ENCODE data around the gene VGLL3.

DNA sequence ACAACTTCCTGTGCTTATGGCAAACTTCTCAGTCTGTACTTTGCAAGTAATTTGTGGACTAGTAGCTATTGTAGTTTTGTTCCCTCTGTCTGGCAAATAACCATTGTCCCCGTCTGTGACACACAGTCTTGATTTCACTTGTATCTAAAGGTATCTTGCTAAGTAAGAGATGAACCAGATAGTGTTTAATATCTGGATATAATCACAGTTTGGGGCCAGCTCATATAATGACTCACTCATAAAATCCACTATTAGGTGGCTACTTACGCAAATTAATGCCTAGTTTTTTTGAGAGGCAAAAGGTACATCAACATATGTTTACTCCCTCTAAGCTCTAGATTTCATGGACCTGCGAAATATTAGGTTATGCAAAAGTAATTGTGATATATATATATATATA is 30.4 kb downstream of the VGLL3 start:
- TF ChIP-seq, protein P1, sequence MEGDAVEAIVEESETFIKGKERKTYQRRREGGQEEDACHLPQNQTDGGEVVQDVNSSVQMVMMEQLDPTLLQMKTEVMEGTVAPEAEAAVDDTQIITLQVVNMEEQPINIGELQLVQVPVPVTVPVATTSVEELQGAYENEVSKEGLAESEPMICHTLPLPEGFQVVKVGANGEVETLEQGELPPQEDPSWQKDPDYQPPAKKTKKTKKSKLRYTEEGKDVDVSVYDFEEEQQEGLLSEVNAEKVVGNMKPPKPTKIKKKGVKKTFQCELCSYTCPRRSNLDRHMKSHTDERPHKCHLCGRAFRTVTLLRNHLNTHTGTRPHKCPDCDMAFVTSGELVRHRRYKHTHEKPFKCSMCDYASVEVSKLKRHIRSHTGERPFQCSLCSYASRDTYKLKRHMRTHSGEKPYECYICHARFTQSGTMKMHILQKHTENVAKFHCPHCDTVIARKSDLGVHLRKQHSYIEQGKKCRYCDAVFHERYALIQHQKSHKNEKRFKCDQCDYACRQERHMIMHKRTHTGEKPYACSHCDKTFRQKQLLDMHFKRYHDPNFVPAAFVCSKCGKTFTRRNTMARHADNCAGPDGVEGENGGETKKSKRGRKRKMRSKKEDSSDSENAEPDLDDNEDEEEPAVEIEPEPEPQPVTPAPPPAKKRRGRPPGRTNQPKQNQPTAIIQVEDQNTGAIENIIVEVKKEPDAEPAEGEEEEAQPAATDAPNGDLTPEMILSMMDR (IDR thresholded peaks at IDR 0.05; ENCODE audit: poor library complexity, severe bottlenecking) = no peak
- TF ChIP-seq EZH2 (IDR thresholded peaks at IDR 0.05; ENCODE audit: borderline replicate concordance, insufficient read depth, low read length, poor library complexity, severe bottlenecking) = no peak
- TF ChIP-seq TAF1 (IDR thresholded peaks at IDR 0.05; ENCODE audit: low read depth) = no peak
- TF ChIP-seq REST (IDR thresholded peaks at IDR 0.05; ENCODE audit: borderline replicate concordance) = no peak
- TF ChIP-seq SMC3 (conservative IDR thresholded peaks at IDR 0.05; ENCODE audit: poor library complexity) = no peak
- TF ChIP-seq POLR2AphosphoS5 (IDR thresholded peaks at IDR 0.05) = no peak
- no peak for TF ChIP-seq RAD21 (conservative IDR thresholded peaks at IDR 0.05)
